Lower leg skin (tissue), 4 donors: ENCODE results near the gene APPBP2. TPM values are rescaled to one million over a fixed set of nuclear protein-coding genes. Genes with fewer than 3 reads are reported as not detected.
A peak's percentile ranks its signal among the peaks of the same experiment; 100 is the strongest.

Source experiments
- DNase-seq, 2 donors: peaks; one replicate each; pipeline ENCODE4 v3.0.0-alpha.2; 2019; ENCODE audit warnings: low spot score in 2 of 2
- H3K4me3 ChIP-seq: fragments of 200-600 bp; sonication (generic); 2 replicates; pipeline ENCODE4 v1.5.1; 2017; ENCODE audit warnings: mild to moderate bottlenecking, low read depth; ENCODE audit not compliant: poor library complexity, severe bottlenecking
- CTCF ChIP-seq, 3 donors: fragments of 450-650 bp; IDR thresholded peaks; one replicate each; pipeline ENCODE4 v1.5.1; 2016; ENCODE audit warnings: antibody characterized with exemption in 3 of 3, mild to moderate bottlenecking in 3 of 3, moderate library complexity in 2 of 3
- POLR2A ChIP-seq, 2 donors: fragments of 450-650 bp; IDR thresholded peaks; one replicate each; pipeline ENCODE4 v1.6.1; 2016 to 2017; ENCODE audit warnings: antibody characterized with exemption in 2 of 2, mild to moderate bottlenecking in 1 of 2, moderate library complexity in 1 of 2
- WGBS, 2 donors: methylation state at CpG; one replicate each; pipeline ENCODE4 v1.1.5; 2018; 5-methylcytosine and 5-hydroxymethylcytosine counted together
- intact Hi-C: fragments of 100-400 bp; cut with DNase I; formaldehyde crosslinking; loops from one replicate; pipeline ENCODE4 v1.15.0; 2023; ENCODE audit warnings: low total_unique reads
- total RNA-seq, 4 donors: library from RNA; depleted of rRNA; stranded (reverse); fragments of >200 nt; gene quantifications; one replicate each; pipeline ENCODE4 v1.1.0, GENCODE V29; 2016

APPBP2 gene
- total RNA-seq, 4 donors from 2014 or later, result 14.8 to 21.6 (median 17.1) TPM

GRCh38 chr17:60461584-60461983, 64.5 kb downstream of the APPBP2 start:
- no peak for DNase-seq
- WGBS, 2 donors, result 66 to 68% methylated on average over 1 of the region's 1 CpG
- TF ChIP-seq CTCF (IDR thresholded peaks at IDR 0.05) (no peak), POLR2A (IDR thresholded peaks at IDR 0.05) (no peak)
- no peak overlapping the region for H3K4me3 ChIP-seq
- intact Hi-C loops, result no loop called here

- DNase-seq, result no peak
- no peak overlapping the region for H3K4me3 ChIP-seq
- intact Hi-C loops, result no loop called here
- TF ChIP-seq POLR2A (IDR thresholded peaks at IDR 0.05), result no peak
- TF ChIP-seq CTCF (IDR thresholded peaks at IDR 0.05), result no peak
- WGBS, 2 donors, result 90 to 93% methylated on average over 2 of the region's 2 CpGs
Measured at GRCh38 chr17:60457148-60457547, 68.9 kb downstream of the APPBP2 start.

GRCh38 chr17:60455378-60455777, 70.7 kb downstream of the APPBP2 start:
- no peak overlapping the region for H3K4me3 ChIP-seq
- WGBS, 2 donors, result 92 to 94% methylated on average over 4 of the region's 4 CpGs
- TF ChIP-seq CTCF (IDR thresholded peaks at IDR 0.05) (no peak), POLR2A (IDR thresholded peaks at IDR 0.05) (no peak)
- intact Hi-C loops, result no loop called here
- DNase-seq, result no peak

GRCh38 chr17:60451965-60452364, 74.1 kb downstream of the APPBP2 start:
- H3K4me3 ChIP-seq, result no peak overlapping the region
- no peak for TF ChIP-seq POLR2A (IDR thresholded peaks at IDR 0.05)
- TF ChIP-seq CTCF (IDR thresholded peaks at IDR 0.05), result no peak
- intact Hi-C loops, result no loop called here
- DNase-seq, result no peak

- no peak overlapping the region for H3K4me3 ChIP-seq
- TF ChIP-seq POLR2A (IDR thresholded peaks at IDR 0.05) (no peak), CTCF (IDR thresholded peaks at IDR 0.05) (no peak)
- 92 to 97% methylated on average over 1 of the region's 1 CpG for WGBS, 2 donors
- intact Hi-C loops, result no loop called here
- DNase-seq, result no peak
Measured at GRCh38 chr17:60451071-60451470, 75.0 kb downstream of the APPBP2 start.

- WGBS, 2 donors, result 94 to 97% methylated on average over 8 of the region's 8 CpGs
- no peak overlapping the region for H3K4me3 ChIP-seq
- intact Hi-C loops, result no loop called here
- peak in 1 of 2 donors; percentile 26 for DNase-seq
- TF ChIP-seq POLR2A (IDR thresholded peaks at IDR 0.05) (no peak), CTCF (IDR thresholded peaks at IDR 0.05) (no peak)
Measured at GRCh38 chr17:60447375-60447774, 78.7 kb downstream of the APPBP2 start.
